ENCODE results near the gene UBE2Z.

The UBE2Z gene

GRCh38 chr17:48878920-48879898 is 29.0 kb upstream of the UBE2Z start (continued):
- TF ChIP-seq, protein P1, sequence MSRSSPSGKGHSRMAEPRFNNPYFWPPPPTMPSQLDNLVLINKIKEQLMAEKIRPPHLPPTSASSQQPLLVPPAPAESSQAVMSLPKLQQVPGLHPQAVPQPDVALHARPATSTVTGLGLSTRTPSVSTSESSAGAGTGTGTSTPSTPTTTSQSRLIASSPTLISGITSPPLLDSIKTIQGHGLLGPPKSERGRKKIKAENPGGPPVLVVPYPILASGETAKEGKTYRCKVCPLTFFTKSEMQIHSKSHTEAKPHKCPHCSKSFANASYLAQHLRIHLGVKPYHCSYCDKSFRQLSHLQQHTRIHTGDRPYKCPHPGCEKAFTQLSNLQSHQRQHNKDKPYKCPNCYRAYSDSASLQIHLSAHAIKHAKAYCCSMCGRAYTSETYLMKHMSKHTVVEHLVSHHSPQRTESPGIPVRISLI (tag by site-specific recombination; IDR thresholded peaks at IDR 0.05): peak; percentile 92
- TF ChIP-seq ZBTB8A (tag by site-specific recombination; IDR thresholded peaks at IDR 0.05) (no peak), ZNF2 (tag by site-specific recombination; IDR thresholded peaks at IDR 0.05) (0 out of 2 replicates have a peak, but pooled peaks have one; percentile 59), ZNF843 (tag by site-specific recombination; IDR thresholded peaks at IDR 0.05) (no peak), CTCF (tag by site-specific recombination; IDR thresholded peaks at IDR 0.05) (peak; percentile 94), ZSCAN18 (tag by site-specific recombination; IDR thresholded peaks at IDR 0.05) (no peak), ZFP41 (tag by site-specific recombination; IDR thresholded peaks at IDR 0.05; ENCODE audit: borderline replicate concordance) (no peak), ZNF571 (tag by site-specific recombination; IDR thresholded peaks at IDR 0.05) (no peak), ZNF654 (tag by site-specific recombination; IDR thresholded peaks at IDR 0.05; ENCODE audit: low read depth) (peak; percentile 97), ZNF776 (tag by site-specific recombination; IDR thresholded peaks at IDR 0.05; ENCODE audit: borderline replicate concordance) (no peak)

DNA sequence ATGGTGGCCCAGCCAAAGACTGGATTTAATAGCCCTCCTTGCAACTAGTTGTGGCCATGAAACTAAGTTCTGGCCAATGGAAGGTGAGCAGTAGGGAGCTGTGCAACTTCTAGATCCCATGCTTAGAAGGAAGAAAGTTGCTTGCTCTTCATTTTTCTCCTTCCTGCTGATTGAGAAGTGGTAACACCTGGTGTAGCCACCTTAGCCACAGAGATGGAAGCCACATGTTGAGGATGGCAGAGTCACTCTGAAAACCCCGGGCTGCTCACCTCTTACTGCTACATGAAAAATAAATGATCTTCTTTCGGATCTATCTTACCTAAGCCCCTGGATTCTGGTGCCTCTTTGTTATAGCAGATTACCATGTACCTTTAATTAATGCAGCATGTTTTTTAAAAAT is 25.9 kb upstream of the UBE2Z start:
- POLR2A ChIA-PET: interaction anchor here (0.7 to 2.2 kb wide), 2 partner anchors 10 to 20 kb away, joined by 3 to 5 read pairs; partner anchors contain the start of gene ATP5MC1
- TF ChIP-seq ZNF518A (tag by site-specific recombination; conservative IDR thresholded peaks at IDR 0.05; ENCODE audit: low read depth): no peak
- no peak for TF ChIP-seq ZNF239 (tag by site-specific recombination; IDR thresholded peaks at IDR 0.05)
- no peak for TF ChIP-seq ZSCAN18 (tag by site-specific recombination; IDR thresholded peaks at IDR 0.05)
- no peak for TF ChIP-seq ZNF670 (tag by site-specific recombination; IDR thresholded peaks at IDR 0.05; ENCODE audit: low read depth)
- TF ChIP-seq TSHZ1 (tag by site-specific recombination; IDR thresholded peaks at IDR 0.05; ENCODE audit: borderline replicate concordance): no peak
- no peak for TF ChIP-seq ZNF416 (tag by site-specific recombination; IDR thresholded peaks at IDR 0.05)
- TF ChIP-seq ZNF560 (tag by site-specific recombination; IDR thresholded peaks at IDR 0.05; ENCODE audit: borderline replicate concordance): no peak
- no peak for TF ChIP-seq ZNF791 (tag by site-specific recombination; IDR thresholded peaks at IDR 0.05)
- no peak for TF ChIP-seq ZNF138 (tag by site-specific recombination; IDR thresholded peaks at IDR 0.05; ENCODE audit: borderline replicate concordance)
- no peak for TF ChIP-seq PRDM1 (tag by site-specific recombination; IDR thresholded peaks at IDR 0.05)
- TF ChIP-seq ZNF23 (tag by site-specific recombination; IDR thresholded peaks at IDR 0.05; ENCODE audit: borderline replicate concordance): no peak

More for the DNA sequence above, 25.9 kb upstream of the UBE2Z start:
- Histone ChIP-seq H3K4me1 (ENCODE audit: control insufficient read depth, insufficient read depth, low read length) (no peaks in the 10 kb centered on the region), H3K4me3 (ENCODE audit: low read depth, low read length) (no peak overlapping the region), H3K9me3 (ENCODE audit: control insufficient read depth, insufficient read depth, low read depth, low read length) (no peaks in the 10 kb centered on the region), H3K27ac (ENCODE audit: extremely low read depth, low read depth, low read length) (no peak overlapping the region), H3K36me3 (ENCODE audit: control insufficient read depth in 2 of 2, insufficient read depth in 1 of 2, low read length in 2 of 2) (no peaks in the 10 kb centered on the region)
- CTCF ChIA-PET: interaction anchor here (0.7 to 14.7 kb wide), 8 partner anchors 11 to 208 kb away, joined by 3 to 387 read pairs (median 4); partner anchors contain the start of gene TTLL6

Measured in HEK293 (cell line).